Gastrocnemius medialis (tissue), 4 donors: Measurements from ENCODE around the gene UBE3C. TPM values are rescaled to one million over a fixed set of nuclear protein-coding genes. Genes with fewer than 3 reads are reported as not detected.

Source experiments
- ATAC-seq, 2 donors: fragments of 150-250 bp; one replicate each; pipeline ENCODE4 v1.9.1; 2016
- DNase-seq, 2 donors: peaks; one replicate each; pipeline ENCODE4 v3.0.0-alpha.2; 2019
- H3K27ac ChIP-seq, 4 donors: fragments of 200-600 bp; sonication (generic); 1 replicate in 1 of 4; 2 replicates in 3 of 4; pipeline ENCODE4 v1.5.1; 2016 to 2018; ENCODE audit warnings: mild to moderate bottlenecking in 2 of 4, moderate library complexity in 1 of 4
- H3K27me3 ChIP-seq, 3 donors: fragments of 200-600 bp; sonication (generic) in 2 of 3; 1 replicate in 1 of 3; 2 replicates in 2 of 3; pipeline versions ENCODE4 v1.5.1 to v1.6.0; 2016 to 2019; ENCODE audit warnings: mild to moderate bottlenecking in 1 of 3, moderate library complexity in 1 of 3
- H3K36me3 ChIP-seq, 2 donors: fragments of 200-600 bp; sonication (generic) in 1 of 2; one replicate each; pipeline ENCODE4 v1.5.1; 2017 to 2018
- H3K4me1 ChIP-seq, 2 donors: fragments of 200-600 bp; sonication (generic) in 1 of 2; one replicate each; pipeline ENCODE4 v1.5.1; 2016 to 2017; ENCODE audit warnings: mild to moderate bottlenecking in 2 of 2
- H3K4me3 ChIP-seq, 4 donors: fragments of 200-600 bp; sonication (generic) in 3 of 4; 1 replicate in 1 of 4; 2 replicates in 3 of 4; pipeline ENCODE4 v1.5.1; 2016 to 2019; ENCODE audit warnings: mild to moderate bottlenecking in 2 of 4
- H3K9me3 ChIP-seq, 3 donors: fragments of 200-600 bp; sonication (generic) in 2 of 3; 1 replicate in 1 of 3; 2 replicates in 2 of 3; pipeline ENCODE4 v1.5.1; 2016 to 2019
- POLR2A ChIP-seq, 2 donors: fragments of 450-650 bp; IDR thresholded peaks; one replicate each; pipeline ENCODE4 v1.6.1; 2017; ENCODE audit warnings: antibody characterized with exemption in 2 of 2, mild to moderate bottlenecking in 2 of 2, moderate library complexity in 2 of 2
- in situ Hi-C, 4 donors: fragments of 200-750 bp; cut with MboI; loops; one replicate each; pipeline versions ENCODE4 v1.15.0 to v1.8.0; 2017; ENCODE audit warnings: low sequenced_read_pairs in 4 of 4
- intact Hi-C: fragments of 100-400 bp; cut with DNase I; formaldehyde crosslinking; loops from one replicate; pipeline ENCODE4 v1.15.1; 2023; ENCODE audit warnings: low total_unique reads
- total RNA-seq, 4 donors: library from RNA; depleted of rRNA; stranded (reverse); fragments of >200 nt; gene quantifications; one replicate each; pipeline versions ENCODE4 v1.1.0 to v1.2.3, GENCODE V29; 2016
- TF ChIP-seq, protein P1 (sequence below), 5 experiments: fragments of 450-650 bp in 3 of 5; fragments of 200-600 bp in 2 of 5; sonication (generic) in 2 of 5; IDR thresholded peaks in 4 of 5; conservative IDR thresholded peaks in 1 of 5; 1 replicate in 4 of 5; 2 replicates in 1 of 5; pipeline ENCODE4 v1.5.1; 2016 to 2019; ENCODE audit warnings: antibody characterized with exemption in 5 of 5, mild to moderate bottlenecking in 3 of 5, moderate library complexity in 3 of 5

Gene UBE3C
- total RNA-seq, 4 donors from 2014 or later, result 64.4 to 123 (median 76.3) TPM

DNA sequence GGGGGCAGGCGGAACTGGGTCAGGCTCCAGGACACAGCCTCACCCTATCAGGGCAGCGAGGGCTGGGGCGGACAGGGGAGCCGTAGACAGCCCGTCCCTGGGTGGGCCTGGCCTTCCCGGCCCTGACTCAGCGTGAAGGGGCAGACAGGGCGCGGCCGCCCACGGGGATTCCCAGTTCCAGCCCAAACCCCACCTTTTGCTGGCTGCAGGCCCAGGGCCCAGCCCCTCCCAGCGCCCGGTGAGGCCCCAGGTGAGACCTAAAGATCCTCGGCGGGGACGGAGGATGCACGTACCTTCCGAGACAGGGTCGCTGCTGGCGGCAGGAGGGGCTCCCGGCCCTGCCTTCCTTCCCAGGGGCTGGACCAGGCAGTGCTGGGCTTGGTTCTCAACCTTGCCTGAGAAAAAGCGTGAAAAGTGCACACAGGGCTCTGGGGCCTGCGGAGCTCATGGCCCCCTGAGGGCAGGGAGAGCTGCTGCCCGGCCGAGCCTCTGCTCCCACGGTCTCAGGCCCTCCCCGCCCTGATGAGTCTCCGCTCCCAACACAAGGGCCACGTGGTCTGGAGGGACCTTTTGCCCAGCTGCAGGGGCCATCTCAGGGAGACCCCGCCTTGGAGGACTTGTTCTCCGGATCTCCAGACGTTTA lies 154.2 kb downstream of the UBE3C start:
- no peak for ATAC-seq
- in situ Hi-C loops, result no loop called here

DNA sequence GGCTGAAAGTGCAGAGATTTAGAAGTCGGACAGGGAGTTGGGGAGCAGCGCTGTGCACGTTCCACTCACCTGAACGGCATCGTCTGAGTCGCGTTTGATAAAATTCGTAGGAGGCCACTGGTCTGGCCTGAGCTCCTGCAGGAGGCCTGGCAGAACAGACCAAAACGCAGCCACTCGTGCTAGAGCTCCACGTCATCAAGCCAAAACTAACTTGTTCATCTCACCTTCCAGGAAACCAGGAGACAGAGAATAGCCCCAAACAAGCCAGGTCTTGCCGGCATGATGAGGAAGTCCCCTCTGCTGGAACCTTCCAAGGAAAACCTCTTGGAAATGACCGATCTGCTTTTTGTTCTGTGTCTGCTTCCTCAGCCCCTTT lies 154.7 kb downstream of the UBE3C start:
- Histone ChIP-seq H3K4me1 (no peaks in the 10 kb centered on the region), H3K9me3 (no peaks in the 10 kb centered on the region), H3K4me3 (no peak overlapping the region), H3K27me3 (peaks cover 0 to 3% (median 0%) of the 10 kb centered on the region in 3 donors), H3K27ac (no peak overlapping the region), H3K36me3 (no peaks in the 10 kb centered on the region)
- DNase-seq (no peak), ATAC-seq (no peak)
- intact Hi-C loops (no loop called here), in situ Hi-C loops (no loop called here)
- TF ChIP-seq, protein P1, sequence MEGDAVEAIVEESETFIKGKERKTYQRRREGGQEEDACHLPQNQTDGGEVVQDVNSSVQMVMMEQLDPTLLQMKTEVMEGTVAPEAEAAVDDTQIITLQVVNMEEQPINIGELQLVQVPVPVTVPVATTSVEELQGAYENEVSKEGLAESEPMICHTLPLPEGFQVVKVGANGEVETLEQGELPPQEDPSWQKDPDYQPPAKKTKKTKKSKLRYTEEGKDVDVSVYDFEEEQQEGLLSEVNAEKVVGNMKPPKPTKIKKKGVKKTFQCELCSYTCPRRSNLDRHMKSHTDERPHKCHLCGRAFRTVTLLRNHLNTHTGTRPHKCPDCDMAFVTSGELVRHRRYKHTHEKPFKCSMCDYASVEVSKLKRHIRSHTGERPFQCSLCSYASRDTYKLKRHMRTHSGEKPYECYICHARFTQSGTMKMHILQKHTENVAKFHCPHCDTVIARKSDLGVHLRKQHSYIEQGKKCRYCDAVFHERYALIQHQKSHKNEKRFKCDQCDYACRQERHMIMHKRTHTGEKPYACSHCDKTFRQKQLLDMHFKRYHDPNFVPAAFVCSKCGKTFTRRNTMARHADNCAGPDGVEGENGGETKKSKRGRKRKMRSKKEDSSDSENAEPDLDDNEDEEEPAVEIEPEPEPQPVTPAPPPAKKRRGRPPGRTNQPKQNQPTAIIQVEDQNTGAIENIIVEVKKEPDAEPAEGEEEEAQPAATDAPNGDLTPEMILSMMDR (IDR thresholded peaks at IDR 0.05 in 4 of 5, conservative IDR thresholded peaks at IDR 0.05 in 1 of 5), result no peak
- TF ChIP-seq POLR2A (IDR thresholded peaks at IDR 0.05), result no peak

More for the DNA sequence above, 154.2 kb downstream of the UBE3C start:
- Histone ChIP-seq H3K36me3 (no peaks in the 10 kb centered on the region), H3K4me1 (no peaks in the 10 kb centered on the region), H3K9me3 (no peaks in the 10 kb centered on the region), H3K27me3 (peaks cover 0 to 3% (median 0%) of the 10 kb centered on the region in 3 donors), H3K4me3 (no peak overlapping the region), H3K27ac (no peak overlapping the region)
- TF ChIP-seq, protein P1 (IDR thresholded peaks at IDR 0.05 in 4 of 5, conservative IDR thresholded peaks at IDR 0.05 in 1 of 5), result no peak
- TF ChIP-seq POLR2A (IDR thresholded peaks at IDR 0.05), result no peak
- DNase-seq, result no peak
- intact Hi-C loops, result no loop called here

DNA sequence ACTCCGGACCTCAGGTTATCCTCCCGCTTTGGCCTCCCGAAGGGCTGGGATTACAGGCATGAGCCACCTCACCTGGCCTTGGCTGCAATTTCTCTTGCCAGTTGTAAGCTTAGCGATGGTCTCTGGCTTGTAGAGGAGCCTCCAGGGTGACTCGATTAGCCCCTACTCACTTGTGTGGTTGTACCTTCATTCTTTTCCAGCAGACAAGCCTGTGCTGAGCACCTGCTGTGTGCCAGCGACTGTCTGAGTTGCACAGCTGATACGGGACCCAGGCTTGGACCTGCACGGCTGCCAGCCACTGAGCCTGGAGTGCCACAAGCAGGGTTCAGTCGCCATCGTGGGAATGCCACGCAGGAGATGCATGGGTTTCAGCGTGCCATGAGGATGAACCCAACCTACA lies 156.0 kb downstream of the UBE3C start:
- Histone ChIP-seq H3K36me3 (no peaks in the 10 kb centered on the region), H3K4me1 (no peaks in the 10 kb centered on the region), H3K27me3 (peaks cover 0 to 3% (median 0%) of the 10 kb centered on the region in 3 donors), H3K9me3 (no peaks in the 10 kb centered on the region), H3K27ac (no peak overlapping the region), H3K4me3 (no peak overlapping the region)
- no peak for TF ChIP-seq POLR2A (IDR thresholded peaks at IDR 0.05)
- TF ChIP-seq, protein P1 (IDR thresholded peaks at IDR 0.05 in 4 of 5, conservative IDR thresholded peaks at IDR 0.05 in 1 of 5), result no peak
- ATAC-seq (no peak), DNase-seq (no peak)
- in situ Hi-C loops, result no loop called here
- intact Hi-C loops, result no loop called here

DNA sequence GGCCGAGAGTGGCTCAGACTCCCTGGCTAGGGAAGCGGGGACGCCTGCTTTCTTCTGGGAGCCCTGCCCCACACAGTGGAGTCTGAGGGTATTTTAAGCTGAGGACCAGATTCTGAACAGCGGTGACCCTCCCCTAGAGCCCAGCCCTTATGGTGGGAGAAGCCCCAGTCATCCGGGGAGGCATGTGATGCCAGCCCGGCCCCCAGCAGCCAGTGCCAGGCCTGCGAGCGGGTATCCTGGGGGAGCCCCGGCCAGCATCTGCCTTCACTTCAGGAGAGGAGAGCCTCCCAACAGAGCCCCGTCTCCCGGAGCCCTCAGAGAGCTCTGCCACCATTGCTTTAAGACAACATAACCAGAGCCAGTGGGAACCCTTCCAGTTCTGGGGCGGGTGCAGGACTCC lies 156.6 kb downstream of the UBE3C start:
- TF ChIP-seq POLR2A (IDR thresholded peaks at IDR 0.05), result no peak
- TF ChIP-seq, protein P1 (IDR thresholded peaks at IDR 0.05 in 4 of 5, conservative IDR thresholded peaks at IDR 0.05 in 1 of 5), result no peak
- in situ Hi-C loops (no loop called here), intact Hi-C loops (no loop called here)

DNA sequence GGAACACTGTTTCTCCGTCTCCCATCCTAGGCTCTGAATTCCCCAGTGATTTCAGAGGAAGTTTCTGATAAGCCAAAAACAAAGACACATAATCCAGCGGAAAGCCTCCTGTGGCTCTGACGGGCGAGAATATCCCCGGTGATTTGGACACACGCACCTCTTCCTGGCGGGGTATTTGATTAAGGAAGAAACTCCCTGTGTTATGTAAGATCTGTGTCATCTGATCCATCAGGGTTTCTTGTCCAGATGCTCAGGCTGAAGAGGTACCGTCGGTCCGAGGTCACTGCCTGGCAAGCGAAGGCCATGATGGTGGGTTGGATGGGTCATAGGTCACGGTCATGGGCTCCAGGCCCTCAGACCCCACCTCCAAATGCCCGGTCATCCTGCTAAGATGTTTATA lies 158.5 kb downstream of the UBE3C start:
- ATAC-seq, result no peak
- Histone ChIP-seq H3K27me3 (peaks cover 0 to 3% (median 0%) of the 10 kb centered on the region in 3 donors), H3K27ac (no peak overlapping the region), H3K9me3 (no peaks in the 10 kb centered on the region), H3K36me3 (no peaks in the 10 kb centered on the region), H3K4me1 (no peaks in the 10 kb centered on the region), H3K4me3 (no peak overlapping the region)
- in situ Hi-C loops (no loop called here), intact Hi-C loops (no loop called here)
- TF ChIP-seq, protein P1 (IDR thresholded peaks at IDR 0.05 in 4 of 5, conservative IDR thresholded peaks at IDR 0.05 in 1 of 5), result no peak
- TF ChIP-seq POLR2A (IDR thresholded peaks at IDR 0.05), result no peak
- DNase-seq, result no peak

More for the DNA sequence above, 156.6 kb downstream of the UBE3C start:
- Histone ChIP-seq H3K4me1 (no peaks in the 10 kb centered on the region), H3K4me3 (no peak overlapping the region), H3K36me3 (no peaks in the 10 kb centered on the region), H3K27ac (no peak overlapping the region), H3K9me3 (no peaks in the 10 kb centered on the region), H3K27me3 (peaks cover 0 to 3% (median 0%) of the 10 kb centered on the region in 3 donors)
- no peak for DNase-seq
- ATAC-seq, result no peak
